SK-N-SH (cell line): ENCODE results near the gene ATP2C1. TPM values are rescaled to one million over a fixed set of nuclear protein-coding genes. Genes with fewer than 3 reads are reported as not detected.

ENCODE experiments used
- CTCF ChIA-PET: fragments of 300-600, 350-600 bp; formaldehyde crosslinking; extraction: SDS; loops from one replicate; lab custom pipeline; 2021; lab: Yijun Ruan, JAX
- POLR2A ChIA-PET: fragments of 350-600 bp; sonication (Branson Sonifier 250); formaldehyde crosslinking; extraction: SDS; loops from one replicate; lab custom pipeline; 2020; ENCODE audit warnings: antibody characterized with exemption, inconsistent platforms; lab: Yijun Ruan, JAX
- DNase-seq: peaks from one replicate; pipeline ENCODE4 v3.0.0; 2012
- H2AFZ ChIP-seq: fragments of 200-600 bp; sonication (generic); 2 replicates; pipeline ENCODE4 v1.8.1; 2016; ENCODE audit warnings: antibody characterized with exemption, mild to moderate bottlenecking, low read depth
- H3F3A ChIP-seq: fragments of 200-600 bp; sonication (generic); replicated peaks from 2 replicates; pipeline ENCODE3; 2016; ENCODE audit warnings: antibody characterized with exemption, mild to moderate bottlenecking; ENCODE audit not compliant: insufficient read depth
- H3K27ac ChIP-seq, 2 experiments: fragments of 200-500 bp in 1 of 2; fragments of 200-600 bp in 1 of 2; sonication (Bioruptor generic) in 1 of 2; sonication (generic), shearing (Covaris generic) in 1 of 2; 2 replicates each; pipeline versions ENCODE4 v1.5.1 to v1.6.1; 2014 to 2016; ENCODE audit warnings: low read depth in 2 of 2, inconsistent platforms in 1 of 2, low read length in 1 of 2, mild to moderate bottlenecking in 1 of 2, mixed read lengths in 1 of 2
- H3K27me3 ChIP-seq: fragments of 200-600 bp; sonication (generic), shearing (Covaris generic); 2 replicates; pipeline ENCODE4 v1.6.1; 2016; ENCODE audit warnings: mixed run types; ENCODE audit not compliant: insufficient read depth
- H3K36me3 ChIP-seq, 2 experiments: fragments of 200-500 bp in 1 of 2; fragments of 200-600 bp in 1 of 2; sonication (Bioruptor generic) in 1 of 2; sonication (generic) in 1 of 2; replicated peaks in 1 of 2; 2 replicates each; pipeline versions ENCODE3 to v1.5.1; 2014 to 2016; ENCODE audit warnings: low read length in 1 of 2, mild to moderate bottlenecking in 1 of 2; ENCODE audit not compliant: insufficient read depth in 2 of 2, control insufficient read depth in 1 of 2
- H3K4me1 ChIP-seq, 2 experiments: fragments of 200-500 bp in 1 of 2; fragments of 200-600 bp in 1 of 2; sonication (Bioruptor generic) in 1 of 2; sonication (generic), shearing (Covaris generic) in 1 of 2; 2 replicates each; pipeline versions ENCODE4 v1.5.1 to v1.6.1; 2014 to 2016; ENCODE audit warnings: low read depth in 1 of 2, low read length in 1 of 2, mixed run types in 1 of 2; ENCODE audit not compliant: insufficient read depth in 2 of 2, control insufficient read depth in 1 of 2
- H3K4me2 ChIP-seq: fragments of 200-600 bp; sonication (generic), shearing (Covaris generic); 2 replicates; pipeline ENCODE4 v1.6.1; 2017; ENCODE audit warnings: mixed run types
- H3K4me3 ChIP-seq, 2 experiments: fragments of 200-500 bp in 1 of 2; fragments of 200-600 bp in 1 of 2; sonication (Bioruptor generic) in 1 of 2; sonication (generic), shearing (Covaris generic) in 1 of 2; 2 replicates each; pipeline versions ENCODE4 v1.5.1 to v1.8.1; 2014 to 2016; ENCODE audit warnings: low read depth in 2 of 2, inconsistent platforms in 1 of 2, low read length in 1 of 2, mild to moderate bottlenecking in 1 of 2, mixed read lengths in 1 of 2, moderate library complexity in 1 of 2
- H3K79me2 ChIP-seq: fragments of 200-600 bp; sonication (generic); 2 replicates; pipeline ENCODE4 v1.8.1; 2017; ENCODE audit warnings: mild to moderate bottlenecking; ENCODE audit not compliant: insufficient read depth
- H3K9ac ChIP-seq: fragments of 200-600 bp; sonication (generic); 2 replicates; pipeline ENCODE4 v1.6.1; 2017; ENCODE audit warnings: mixed run types
- H3K9me2 ChIP-seq: fragments of 200-600 bp; sonication (generic); 2 replicates; pipeline ENCODE4 v1.6.1; 2017; ENCODE audit warnings: mixed run types
- H3K9me3 ChIP-seq: fragments of 200-600 bp; sonication (generic); 2 replicates; pipeline ENCODE4 v1.6.1; 2017; ENCODE audit warnings: mixed run types, mild to moderate bottlenecking, moderate library complexity
- H4K20me1 ChIP-seq: fragments of 200-600 bp; sonication (generic); 2 replicates; pipeline ENCODE4 v1.6.1; 2017; ENCODE audit warnings: mild to moderate bottlenecking, mixed run types; ENCODE audit not compliant: insufficient read depth
- CHD2 ChIP-seq: fragments of 150-350 bp; IDR thresholded peaks from 2 replicates; pipeline ENCODE4 v1.6.1; 2018; ENCODE audit warnings: low read length; ENCODE audit not compliant: partially characterized antibody
- FOSL2 ChIP-seq: IDR thresholded peaks from 2 replicates; pipeline ENCODE4 v1.4.0; 2012; ENCODE audit warnings: low read depth, mild to moderate bottlenecking, moderate library complexity, borderline replicate concordance
- FOXM1 ChIP-seq: IDR thresholded peaks from 2 replicates; pipeline ENCODE4 v1.4.0; 2012; ENCODE audit warnings: low read depth, mild to moderate bottlenecking
- GABPA ChIP-seq: IDR thresholded peaks from 2 replicates; pipeline ENCODE4 v1.4.0; 2012; ENCODE audit warnings: low read depth, mild to moderate bottlenecking
- GATA2 ChIP-seq: sonication (generic); formaldehyde crosslinking; IDR thresholded peaks from 2 replicates; pipeline ENCODE4 v1.5.0; 2020; ENCODE audit warnings: mild to moderate bottlenecking, missing genetic modification reagents
- JUND ChIP-seq: IDR thresholded peaks from 2 replicates; pipeline ENCODE4 v1.4.0; 2012
- POLR2AphosphoS5 ChIP-seq: IDR thresholded peaks from 2 replicates; pipeline ENCODE4 v1.6.1; 2012; ENCODE audit warnings: low read depth, low read length
- RAD21 ChIP-seq: IDR thresholded peaks from 2 replicates; pipeline ENCODE4 v1.6.1; 2012; ENCODE audit warnings: mild to moderate bottlenecking, low read length
- RCOR1 ChIP-seq: fragments of 150-350 bp; IDR thresholded peaks from 2 replicates; pipeline ENCODE4 v1.6.1; 2017; ENCODE audit warnings: antibody characterized with exemption, low read length
- RFX5 ChIP-seq: IDR thresholded peaks from 2 replicates; pipeline ENCODE4 v1.6.1; 2012; ENCODE audit warnings: mild to moderate bottlenecking, improper control_type of control experiment, low read length
- RXRA ChIP-seq: IDR thresholded peaks from 2 replicates; pipeline ENCODE4 v1.4.0; 2012; ENCODE audit warnings: low read depth, mild to moderate bottlenecking, borderline replicate concordance
- SIN3A ChIP-seq: IDR thresholded peaks from 2 replicates; pipeline ENCODE4 v1.6.1; 2012; ENCODE audit warnings: low read depth, mild to moderate bottlenecking, low read length, moderate library complexity, borderline replicate concordance
- SMC3 ChIP-seq: IDR thresholded peaks from 2 replicates; pipeline ENCODE4 v1.6.1; 2012; ENCODE audit warnings: low read depth, low read length, improper control_type of control experiment
- TAF1 ChIP-seq: IDR thresholded peaks from 2 replicates; pipeline ENCODE4 v1.6.1; 2012; ENCODE audit warnings: low read depth, mild to moderate bottlenecking, low read length, moderate library complexity, borderline replicate concordance
- TCF12 ChIP-seq: IDR thresholded peaks from 2 replicates; pipeline ENCODE4 v1.4.0; 2012
- TEAD4 ChIP-seq: IDR thresholded peaks from 2 replicates; pipeline ENCODE4 v1.4.0; 2012; ENCODE audit warnings: mild to moderate bottlenecking, borderline replicate concordance; ENCODE audit not compliant: insufficient read depth
- USF2 ChIP-seq: fragments of 150-350 bp; IDR thresholded peaks from 2 replicates; pipeline ENCODE4 v1.6.1; 2017; ENCODE audit warnings: antibody characterized with exemption, low read length, low read depth, borderline replicate concordance
- YY1 ChIP-seq: IDR thresholded peaks from 2 replicates; pipeline ENCODE4 v1.4.0; 2012; ENCODE audit warnings: low read depth, mild to moderate bottlenecking
- WGBS: methylation state at CpG from one replicate; pipeline ENCODE4 v1.1.6; 2017; ENCODE audit warnings: low lambda C conversion rate; 5-methylcytosine and 5-hydroxymethylcytosine counted together
- polyA plus RNA-seq, 3 experiments: library from polyadenylated mRNA; depleted of rRNA; stranded (reverse); fragments of >200 nt; gene quantifications; 2 replicates each; pipeline ENCODE4 v1.2.3, GENCODE V29; 2012
- TF ChIP-seq, protein P1 (sequence below): IDR thresholded peaks from 2 replicates; pipeline ENCODE4 v1.4.0; 2012; ENCODE audit warnings: low read depth, borderline replicate concordance
- TF ChIP-seq, protein P2 (sequence below): IDR thresholded peaks from 2 replicates; pipeline ENCODE4; 2012
- TF ChIP-seq, protein P3 (sequence below): IDR thresholded peaks from 2 replicates; pipeline ENCODE4 v1.4.0; 2012; ENCODE audit warnings: low read depth, borderline replicate concordance
- TF ChIP-seq, protein P4 (sequence below): IDR thresholded peaks from 2 replicates; pipeline ENCODE4 v1.4.0; 2012; ENCODE audit warnings: low read depth
- TF ChIP-seq, protein P5 (sequence below): IDR thresholded peaks from 2 replicates; pipeline ENCODE4 v1.6.1; 2012; ENCODE audit warnings: mild to moderate bottlenecking, low read depth, low read length, moderate library complexity

ATP2C1 gene
- polyA plus RNA-seq, 1 of the 3 experiments (the other 2 are of a cell fraction) = 35.6 TPM

GRCh38 chr3:130975251-130975650 is 81.4 kb downstream of the ATP2C1 start (continued):
- TF ChIP-seq, protein P1, sequence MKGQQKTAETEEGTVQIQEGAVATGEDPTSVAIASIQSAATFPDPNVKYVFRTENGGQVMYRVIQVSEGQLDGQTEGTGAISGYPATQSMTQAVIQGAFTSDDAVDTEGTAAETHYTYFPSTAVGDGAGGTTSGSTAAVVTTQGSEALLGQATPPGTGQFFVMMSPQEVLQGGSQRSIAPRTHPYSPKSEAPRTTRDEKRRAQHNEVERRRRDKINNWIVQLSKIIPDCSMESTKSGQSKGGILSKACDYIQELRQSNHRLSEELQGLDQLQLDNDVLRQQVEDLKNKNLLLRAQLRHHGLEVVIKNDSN = no peak
- TF ChIP-seq TEAD4 (no peak), POLR2AphosphoS5 (no peak), RCOR1 (no peak), YY1 (no peak), JUND (no peak), FOXM1 (no peak), FOSL2 (no peak), GATA2 (CRISPR knock-in tag) (no peak), RFX5 (no peak), RAD21 (no peak), TAF1 (no peak)
- TF ChIP-seq, protein P2, sequence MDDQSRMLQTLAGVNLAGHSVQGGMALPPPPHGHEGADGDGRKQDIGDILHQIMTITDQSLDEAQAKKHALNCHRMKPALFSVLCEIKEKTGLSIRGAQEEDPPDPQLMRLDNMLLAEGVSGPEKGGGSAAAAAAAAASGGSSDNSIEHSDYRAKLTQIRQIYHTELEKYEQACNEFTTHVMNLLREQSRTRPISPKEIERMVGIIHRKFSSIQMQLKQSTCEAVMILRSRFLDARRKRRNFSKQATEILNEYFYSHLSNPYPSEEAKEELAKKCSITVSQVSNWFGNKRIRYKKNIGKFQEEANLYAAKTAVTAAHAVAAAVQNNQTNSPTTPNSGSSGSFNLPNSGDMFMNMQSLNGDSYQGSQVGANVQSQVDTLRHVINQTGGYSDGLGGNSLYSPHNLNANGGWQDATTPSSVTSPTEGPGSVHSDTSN = no peak
- TF ChIP-seq, protein P3, sequence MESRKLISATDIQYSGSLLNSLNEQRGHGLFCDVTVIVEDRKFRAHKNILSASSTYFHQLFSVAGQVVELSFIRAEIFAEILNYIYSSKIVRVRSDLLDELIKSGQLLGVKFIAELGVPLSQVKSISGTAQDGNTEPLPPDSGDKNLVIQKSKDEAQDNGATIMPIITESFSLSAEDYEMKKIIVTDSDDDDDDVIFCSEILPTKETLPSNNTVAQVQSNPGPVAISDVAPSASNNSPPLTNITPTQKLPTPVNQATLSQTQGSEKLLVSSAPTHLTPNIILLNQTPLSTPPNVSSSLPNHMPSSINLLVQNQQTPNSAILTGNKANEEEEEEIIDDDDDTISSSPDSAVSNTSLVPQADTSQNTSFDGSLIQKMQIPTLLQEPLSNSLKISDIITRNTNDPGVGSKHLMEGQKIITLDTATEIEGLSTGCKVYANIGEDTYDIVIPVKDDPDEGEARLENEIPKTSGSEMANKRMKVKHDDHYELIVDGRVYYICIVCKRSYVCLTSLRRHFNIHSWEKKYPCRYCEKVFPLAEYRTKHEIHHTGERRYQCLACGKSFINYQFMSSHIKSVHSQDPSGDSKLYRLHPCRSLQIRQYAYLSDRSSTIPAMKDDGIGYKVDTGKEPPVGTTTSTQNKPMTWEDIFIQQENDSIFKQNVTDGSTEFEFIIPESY = no peak

- Histone ChIP-seq H3K4me3 (no peak overlapping the region), H4K20me1 (no peaks in the 10 kb centered on the region), H3F3A (peaks cover 3% of the 10 kb centered on the region), H3K9me2 (no peaks in the 10 kb centered on the region), H3K27me3 (no peaks in the 10 kb centered on the region), H3K36me3 (peaks cover 37 to 50% of the 10 kb centered on the region in 2 experiments), H3K4me2 (no peak overlapping the region), H3K9me3 (no peaks in the 10 kb centered on the region), H3K9ac (no peak overlapping the region), H3K79me2 (no peaks in the 10 kb centered on the region), H3K4me1 (no peaks in the 10 kb centered on the region), H2AFZ (no peak overlapping the region), H3K27ac (no peak overlapping the region)
- no peak for DNase-seq
- TF ChIP-seq RFX5 (no peak), RXRA (no peak), SIN3A (no peak), JUND (no peak), RAD21 (no peak), GATA2 (CRISPR knock-in tag) (no peak), TEAD4 (no peak), TAF1 (no peak), TCF12 (no peak), CHD2 (no peak), SMC3 (no peak), USF2 (no peak), GABPA (no peak)
- TF ChIP-seq, protein P1 = no peak
- TF ChIP-seq, protein P4, sequence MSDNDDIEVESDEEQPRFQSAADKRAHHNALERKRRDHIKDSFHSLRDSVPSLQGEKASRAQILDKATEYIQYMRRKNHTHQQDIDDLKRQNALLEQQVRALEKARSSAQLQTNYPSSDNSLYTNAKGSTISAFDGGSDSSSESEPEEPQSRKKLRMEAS = no peak
- TF ChIP-seq, protein P5, sequence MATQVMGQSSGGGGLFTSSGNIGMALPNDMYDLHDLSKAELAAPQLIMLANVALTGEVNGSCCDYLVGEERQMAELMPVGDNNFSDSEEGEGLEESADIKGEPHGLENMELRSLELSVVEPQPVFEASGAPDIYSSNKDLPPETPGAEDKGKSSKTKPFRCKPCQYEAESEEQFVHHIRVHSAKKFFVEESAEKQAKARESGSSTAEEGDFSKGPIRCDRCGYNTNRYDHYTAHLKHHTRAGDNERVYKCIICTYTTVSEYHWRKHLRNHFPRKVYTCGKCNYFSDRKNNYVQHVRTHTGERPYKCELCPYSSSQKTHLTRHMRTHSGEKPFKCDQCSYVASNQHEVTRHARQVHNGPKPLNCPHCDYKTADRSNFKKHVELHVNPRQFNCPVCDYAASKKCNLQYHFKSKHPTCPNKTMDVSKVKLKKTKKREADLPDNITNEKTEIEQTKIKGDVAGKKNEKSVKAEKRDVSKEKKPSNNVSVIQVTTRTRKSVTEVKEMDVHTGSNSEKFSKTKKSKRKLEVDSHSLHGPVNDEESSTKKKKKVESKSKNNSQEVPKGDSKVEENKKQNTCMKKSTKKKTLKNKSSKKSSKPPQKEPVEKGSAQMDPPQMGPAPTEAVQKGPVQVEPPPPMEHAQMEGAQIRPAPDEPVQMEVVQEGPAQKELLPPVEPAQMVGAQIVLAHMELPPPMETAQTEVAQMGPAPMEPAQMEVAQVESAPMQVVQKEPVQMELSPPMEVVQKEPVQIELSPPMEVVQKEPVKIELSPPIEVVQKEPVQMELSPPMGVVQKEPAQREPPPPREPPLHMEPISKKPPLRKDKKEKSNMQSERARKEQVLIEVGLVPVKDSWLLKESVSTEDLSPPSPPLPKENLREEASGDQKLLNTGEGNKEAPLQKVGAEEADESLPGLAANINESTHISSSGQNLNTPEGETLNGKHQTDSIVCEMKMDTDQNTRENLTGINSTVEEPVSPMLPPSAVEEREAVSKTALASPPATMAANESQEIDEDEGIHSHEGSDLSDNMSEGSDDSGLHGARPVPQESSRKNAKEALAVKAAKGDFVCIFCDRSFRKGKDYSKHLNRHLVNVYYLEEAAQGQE = no peak
- WGBS = 89% methylated on average over 4 of the region's 4 CpGs
- POLR2A ChIA-PET = interaction anchor here (0.5 kb wide), 1 partner anchor 74 kb away, joined by 3 read pairs; no protein-coding TSS in a partner anchor
- CTCF ChIA-PET = interaction anchor here (0.6 kb wide), 1 partner anchor 41 kb away, joined by 3 read pairs; no protein-coding TSS in a partner anchor
These were observed 82.8 kb downstream of the ATP2C1 start for GRCh38 chr3:130976706-130977105.
